ENCODE data around the gene SLMAP.

DNA sequence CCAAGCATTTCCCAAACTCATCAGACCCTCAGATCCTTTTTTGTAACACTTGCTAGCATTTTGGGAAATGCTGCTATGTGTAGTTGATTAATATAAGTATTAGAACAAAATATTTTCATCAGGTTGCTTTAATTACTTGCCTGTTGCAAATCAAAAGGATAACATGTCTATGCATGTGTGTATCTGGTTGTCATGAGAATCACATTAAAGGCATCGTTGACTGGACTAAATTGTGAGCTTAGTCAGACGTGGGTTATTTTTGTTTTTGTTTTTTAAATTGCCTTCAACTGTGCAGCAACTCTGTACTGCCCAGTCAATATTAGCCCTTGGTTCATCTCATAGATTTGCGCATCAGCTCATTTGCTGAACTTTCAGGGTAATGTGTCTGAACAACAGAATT is 81.6 kb downstream of the SLMAP start:
- no peak for TF ChIP-seq TAF1 (IDR thresholded peaks at IDR 0.05; ENCODE audit: low read depth, low read length)
- TF ChIP-seq POLR2A (IDR thresholded peaks at IDR 0.05; ENCODE audit: low read depth, low read length), result no peak
- TF ChIP-seq POLR2AphosphoS5 (IDR thresholded peaks at IDR 0.05; ENCODE audit: low read depth, low read length), result no peak
- no peak for TF ChIP-seq SPI1 (IDR thresholded peaks at IDR 0.05; ENCODE audit: low read depth, low read length)
- TF ChIP-seq PAX5 (IDR thresholded peaks at IDR 0.05; ENCODE audit: insufficient read depth, low read length, severe bottlenecking), result no peak
